Caco-2 (cell line): ENCODE results near the gene CDHR5. TPM values are rescaled to one million over a fixed set of nuclear protein-coding genes. Genes with fewer than 3 reads are reported as not detected.

Experiments used
- BruUV-seq: library from RNA; stranded (reverse); fragments of 400-500 nt; replicated peaks from 2 replicates; lab custom pipeline; 2021; lab: Mats Ljungman, UMichigan
- CTCF ChIA-PET: fragments of 300-600 bp; sonication (Branson Sonifier 250); formaldehyde crosslinking; loops from one replicate; lab custom pipeline; 2022; ENCODE audit warnings: antibody characterized with exemption; lab: Charles Lee
- POLR2A ChIA-PET: fragments of 300-600 bp; sonication (Branson Sonifier 250); formaldehyde crosslinking; loops from one replicate; lab custom pipeline; 2022; ENCODE audit warnings: antibody characterized with exemption; lab: Charles Lee
- DNase-seq, 2 experiments: peaks; one replicate each; pipeline versions ENCODE4 v3.0.0 to v3.0.0-alpha.2; 2020 to 2022
- H3K27me3 ChIP-seq: replicated peaks from 2 replicates; pipeline ENCODE4 v1.6.0; 2011; ENCODE audit warnings: low read length; ENCODE audit not compliant: control insufficient read depth, insufficient read depth
- H3K36me3 ChIP-seq: 2 replicates; pipeline ENCODE4 v1.5.1; 2011; ENCODE audit warnings: low read length; ENCODE audit not compliant: control insufficient read depth, insufficient read depth
- H3K4me1 ChIP-seq: fragments of 250-450 bp; sonication (Bioruptor Pico); 2 replicates; pipeline ENCODE4 v1.5.1; 2020; ENCODE audit warnings: mild to moderate bottlenecking
- H3K4me3 ChIP-seq: 2 replicates; pipeline ENCODE4 v1.5.1; 2011; ENCODE audit warnings: low read depth, mild to moderate bottlenecking, control low read depth, low read length
- H3K9me3 ChIP-seq: fragments of 250-450 bp; sonication (Bioruptor Pico); 2 replicates; pipeline ENCODE4 v1.5.1; 2020; ENCODE audit warnings: mild to moderate bottlenecking, moderate library complexity
- H3K27ac Mint-ChIP-seq: one replicate; pipeline ENCODE4 v1.8.0; 2022; ENCODE audit warnings: mixed read lengths; ENCODE audit not compliant: unreplicated experiment
- H3K27me3 Mint-ChIP-seq: one replicate; pipeline ENCODE4 v1.8.0; 2022; ENCODE audit warnings: mixed read lengths; ENCODE audit not compliant: insufficient read depth, unreplicated experiment
- H3K36me3 Mint-ChIP-seq: one replicate; pipeline ENCODE4 v1.8.0; 2022; ENCODE audit warnings: mild to moderate bottlenecking, mixed read lengths; ENCODE audit not compliant: insufficient read depth, unreplicated experiment
- H3K4me1 Mint-ChIP-seq: one replicate; pipeline ENCODE4 v1.8.0; 2022; ENCODE audit warnings: low read depth, mixed read lengths; ENCODE audit not compliant: unreplicated experiment
- H3K4me3 Mint-ChIP-seq: one replicate; pipeline ENCODE4 v1.8.0; 2022; ENCODE audit warnings: mild to moderate bottlenecking, moderate library complexity, mixed read lengths; ENCODE audit not compliant: unreplicated experiment
- H3K9me3 Mint-ChIP-seq: one replicate; pipeline ENCODE4 v1.8.0; 2022; ENCODE audit warnings: mixed read lengths; ENCODE audit not compliant: unreplicated experiment
- CTCF ChIP-seq, 2 experiments: fragments of 200-600 bp in 1 of 2; IDR thresholded peaks; 1 replicate in 1 of 2; 2 replicates in 1 of 2; pipeline versions ENCODE4 v1.5.1 to v1.8.0; 2011 to 2022; ENCODE audit warnings: antibody characterized with exemption in 1 of 2, control low read depth in 1 of 2, inconsistent platforms in 1 of 2, low read depth in 1 of 2, low read length in 1 of 2, mild to moderate bottlenecking in 1 of 2, moderate library complexity in 1 of 2; ENCODE audit not compliant: insufficient read depth in 1 of 2, severe bottlenecking in 1 of 2, unreplicated experiment in 1 of 2
- intact Hi-C: fragments of 100-400 bp; cut with micrococcal nuclease; formaldehyde crosslinking; loops from one replicate; pipeline ENCODE4 v1.10.0; 2022; ENCODE audit not compliant: unreplicated experiment
- total RNA-seq: library from RNA; stranded (reverse); gene quantifications from 2 replicates; pipeline ENCODE4 v1.2.3, GENCODE V29; 2022

Gene CDHR5
- total RNA-seq, 1 experiment from 2014 or later, result 42.0 TPM

DNA sequence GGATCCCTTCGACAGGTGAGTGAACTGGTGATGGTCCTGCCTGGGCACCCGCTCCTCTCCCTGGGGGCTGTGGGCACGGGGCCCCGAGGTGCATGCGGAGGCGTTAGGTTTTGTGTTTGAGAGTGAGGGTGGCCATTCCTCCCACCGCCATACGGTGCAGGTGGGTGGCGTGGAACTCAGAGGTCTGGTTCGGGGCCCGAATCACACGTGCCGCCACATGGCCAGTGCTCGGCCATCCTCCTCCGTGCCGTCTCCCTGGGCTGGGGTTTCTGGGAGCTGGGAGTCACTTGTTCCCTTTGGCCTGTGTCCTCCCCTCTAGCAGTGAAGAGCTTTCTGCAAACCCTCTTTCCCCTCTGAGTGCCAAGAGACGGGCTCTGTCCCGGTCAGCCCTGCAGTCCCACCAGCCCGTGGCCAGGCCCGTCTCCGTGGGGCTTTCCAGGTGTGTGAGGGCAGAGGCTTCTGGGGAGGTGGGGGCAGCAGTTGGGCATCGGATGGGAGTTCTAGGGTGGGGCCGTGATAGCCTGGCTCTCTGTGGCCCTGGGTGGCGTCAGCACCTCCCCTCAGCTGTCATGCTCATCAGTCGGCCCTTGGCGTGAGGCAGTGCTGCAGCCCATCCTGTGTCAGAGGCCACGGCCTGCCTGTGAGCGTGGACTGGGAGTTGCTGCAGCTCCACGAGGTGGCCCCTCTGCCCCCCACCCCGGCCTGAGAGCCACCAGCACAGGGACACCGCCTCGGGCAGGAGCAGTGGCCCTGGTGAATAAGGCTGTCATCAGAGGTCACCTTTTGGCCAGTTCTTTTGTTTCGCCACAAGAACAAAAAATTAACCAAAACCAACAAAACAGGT lies 19.2 kb downstream of the CDHR5 start:
- Mint-ChIP-seq H3K27me3 (no peaks in the 10 kb centered on the region), H3K27ac (no peak overlapping the region), H3K36me3 (peaks cover 91% of the 10 kb centered on the region), H3K4me3 (no peak overlapping the region), H3K4me1 (no peaks in the 10 kb centered on the region), H3K9me3 (no peaks in the 10 kb centered on the region)
- BruUV-seq, result no TSS peak
- Histone ChIP-seq H3K9me3 (no peaks in the 10 kb centered on the region), H3K36me3 (peaks cover 13% of the 10 kb centered on the region), H3K4me1 (no peaks in the 10 kb centered on the region), H3K27me3 (no peaks in the 10 kb centered on the region), H3K4me3 (no peak overlapping the region)
- ChIA-PET POLR2A (no interaction called here), CTCF (no interaction called here)
- intact Hi-C loops, result no loop called here
- DNase-seq, result no peak
- TF ChIP-seq CTCF (IDR thresholded peaks at IDR 0.05; ENCODE audit: insufficient read depth in 1 of 2, low read depth in 1 of 2, low read length in 1 of 2, severe bottlenecking in 1 of 2, unreplicated experiment in 1 of 2), result no peak

GRCh38 chr11:603154-603553 lies 21.6 kb downstream of the CDHR5 start:
- no peak for TF ChIP-seq CTCF (IDR thresholded peaks at IDR 0.05; ENCODE audit: insufficient read depth in 1 of 2, low read depth in 1 of 2, low read length in 1 of 2, severe bottlenecking in 1 of 2, unreplicated experiment in 1 of 2)
- no peaks in the 10 kb centered on the region for H3K4me1 Mint-ChIP-seq
- H3K27ac Mint-ChIP-seq, result no peak overlapping the region
- Histone ChIP-seq H3K9me3 (no peaks in the 10 kb centered on the region), H3K36me3 (peaks cover 10% of the 10 kb centered on the region), H3K4me3 (no peak overlapping the region), H3K27me3 (no peaks in the 10 kb centered on the region), H3K4me1 (no peaks in the 10 kb centered on the region)
- ChIA-PET POLR2A (no interaction called here), CTCF (interaction anchor here (0.7 kb wide), 1 partner anchor 49 kb away, joined by 4 read pairs; no protein-coding TSS in a partner anchor)
- no peaks in the 10 kb centered on the region for H3K9me3 Mint-ChIP-seq
- no peak overlapping the region for H3K4me3 Mint-ChIP-seq
- no peak for DNase-seq
- H3K27me3 Mint-ChIP-seq, result no peaks in the 10 kb centered on the region
- intact Hi-C loops, result no loop called here
- no TSS peak for BruUV-seq
- H3K36me3 Mint-ChIP-seq, result peaks cover 92% of the 10 kb centered on the region

GRCh38 chr11:601573-602245 lies 23.0 kb downstream of the CDHR5 start:
- intact Hi-C loops, result no loop called here
- Histone ChIP-seq H3K4me1 (no peaks in the 10 kb centered on the region), H3K27me3 (no peaks in the 10 kb centered on the region), H3K36me3 (peaks cover 9% of the 10 kb centered on the region), H3K9me3 (no peaks in the 10 kb centered on the region), H3K4me3 (no peak overlapping the region)
- Mint-ChIP-seq H3K4me3 (no peak overlapping the region), H3K27ac (no peak overlapping the region), H3K27me3 (no peaks in the 10 kb centered on the region), H3K4me1 (no peaks in the 10 kb centered on the region), H3K9me3 (no peaks in the 10 kb centered on the region), H3K36me3 (peaks cover 93% of the 10 kb centered on the region)
- no peak for TF ChIP-seq CTCF (IDR thresholded peaks at IDR 0.05; ENCODE audit: insufficient read depth in 1 of 2, low read depth in 1 of 2, low read length in 1 of 2, severe bottlenecking in 1 of 2, unreplicated experiment in 1 of 2)
- ChIA-PET CTCF (no interaction called here), POLR2A (no interaction called here)
- BruUV-seq, result no TSS peak
- no peak for DNase-seq
